Esophagus squamous epithelium (tissue), 4 donors: ENCODE data around the gene DNAJC4.
A peak's percentile ranks its signal among the peaks of the same experiment; 100 is the strongest.

Source experiments
- POLR2A ChIP-seq, 4 donors: fragments of 450-650 bp; IDR thresholded peaks; one replicate each; pipeline ENCODE4 v1.6.1; 2017; ENCODE audit warnings: antibody characterized with exemption in 4 of 4, mild to moderate bottlenecking in 4 of 4, moderate library complexity in 3 of 4
- TF ChIP-seq, protein P1 (sequence below), 6 experiments: fragments of 450-650 bp in 4 of 6; fragments of 200-600 bp in 2 of 6; sonication (generic) in 2 of 6; IDR thresholded peaks; one replicate each; pipeline ENCODE4 v1.5.1; 2016 to 2019; ENCODE audit warnings: antibody characterized with exemption in 6 of 6, mild to moderate bottlenecking in 4 of 6, moderate library complexity in 4 of 6

DNA sequence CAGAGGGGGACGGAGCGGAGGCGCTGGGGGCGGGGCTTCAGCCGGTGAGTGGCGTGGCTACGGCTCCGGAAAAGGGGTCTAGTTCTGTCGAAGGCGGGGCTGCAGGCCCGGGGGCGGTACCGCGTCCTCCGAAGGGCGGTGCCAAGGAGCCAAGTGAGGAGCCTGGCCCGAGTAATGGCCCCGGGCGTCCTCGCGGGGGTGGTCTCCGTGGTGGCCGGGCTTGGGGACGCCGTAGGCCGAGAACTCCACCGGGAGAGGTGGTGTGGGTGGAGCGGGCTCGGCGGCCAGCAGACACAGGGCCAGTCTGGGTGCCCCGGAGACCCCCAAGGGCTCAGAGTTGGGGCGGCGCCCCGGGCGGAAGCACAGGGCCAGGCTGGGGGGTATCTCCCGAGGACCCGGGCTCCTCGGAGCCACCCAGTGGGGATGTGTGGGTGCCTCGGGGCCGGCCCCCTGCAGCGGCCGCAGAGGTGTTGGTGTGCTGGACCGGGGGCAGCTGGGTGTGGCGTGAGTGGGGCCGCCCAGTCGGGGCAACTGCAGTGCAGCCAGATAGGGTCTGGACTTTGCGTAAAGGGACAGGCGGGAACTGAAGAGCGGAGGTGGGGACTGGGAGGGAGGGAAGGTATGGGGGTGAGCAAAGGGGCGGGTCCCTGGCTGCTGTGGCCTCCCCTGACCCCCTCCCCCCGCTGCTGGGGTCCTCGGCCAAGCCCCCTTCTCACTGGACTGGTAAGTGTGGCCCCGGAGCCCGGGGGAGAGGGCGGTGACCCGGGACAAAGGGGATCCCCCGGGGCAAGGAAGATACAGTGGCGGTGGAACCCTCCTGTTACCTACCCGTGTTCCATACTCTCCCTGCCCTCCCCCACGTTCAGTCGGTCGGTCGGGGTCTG is 11.4 kb downstream of the DNAJC4 start:
- TF ChIP-seq, protein P1, sequence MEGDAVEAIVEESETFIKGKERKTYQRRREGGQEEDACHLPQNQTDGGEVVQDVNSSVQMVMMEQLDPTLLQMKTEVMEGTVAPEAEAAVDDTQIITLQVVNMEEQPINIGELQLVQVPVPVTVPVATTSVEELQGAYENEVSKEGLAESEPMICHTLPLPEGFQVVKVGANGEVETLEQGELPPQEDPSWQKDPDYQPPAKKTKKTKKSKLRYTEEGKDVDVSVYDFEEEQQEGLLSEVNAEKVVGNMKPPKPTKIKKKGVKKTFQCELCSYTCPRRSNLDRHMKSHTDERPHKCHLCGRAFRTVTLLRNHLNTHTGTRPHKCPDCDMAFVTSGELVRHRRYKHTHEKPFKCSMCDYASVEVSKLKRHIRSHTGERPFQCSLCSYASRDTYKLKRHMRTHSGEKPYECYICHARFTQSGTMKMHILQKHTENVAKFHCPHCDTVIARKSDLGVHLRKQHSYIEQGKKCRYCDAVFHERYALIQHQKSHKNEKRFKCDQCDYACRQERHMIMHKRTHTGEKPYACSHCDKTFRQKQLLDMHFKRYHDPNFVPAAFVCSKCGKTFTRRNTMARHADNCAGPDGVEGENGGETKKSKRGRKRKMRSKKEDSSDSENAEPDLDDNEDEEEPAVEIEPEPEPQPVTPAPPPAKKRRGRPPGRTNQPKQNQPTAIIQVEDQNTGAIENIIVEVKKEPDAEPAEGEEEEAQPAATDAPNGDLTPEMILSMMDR (IDR thresholded peaks at IDR 0.05), result no peak
- peak in 2 of 4 donors; percentile 66 to 84 for TF ChIP-seq POLR2A (IDR thresholded peaks at IDR 0.05)
